Uterus (tissue), 4 donors: ENCODE measurements around the gene ATP5F1D. TPM values are rescaled to one million over a fixed set of nuclear protein-coding genes. Genes with fewer than 3 reads are reported as not detected.

ENCODE experiments used
- DNase-seq, 2 donors: peaks; one replicate each; pipeline ENCODE4 v3.0.0-alpha.2; 2019 to 2020
- H3K27ac ChIP-seq, 2 donors: fragments of 200-600 bp; sonication (generic); 1 replicate in 1 of 2; 2 replicates in 1 of 2; pipeline ENCODE4 v1.5.1; 2016 to 2018
- H3K27me3 ChIP-seq, 2 donors: fragments of 200-600 bp; sonication (generic); one replicate each; pipeline ENCODE4 v1.5.1; 2018 to 2019; ENCODE audit warnings: control low read depth in 1 of 2
- H3K36me3 ChIP-seq, 2 donors: fragments of 200-600 bp; sonication (generic); one replicate each; pipeline ENCODE4 v1.5.1; 2019; ENCODE audit warnings: control low read depth in 1 of 2
- H3K4me1 ChIP-seq, 2 donors: fragments of 200-600 bp; sonication (generic); one replicate each; pipeline ENCODE4 v1.5.1; 2018 to 2019; ENCODE audit warnings: control low read depth in 1 of 2
- H3K4me3 ChIP-seq, 2 donors: fragments of 200-600 bp; sonication (generic); 1 replicate in 1 of 2; 2 replicates in 1 of 2; pipeline ENCODE4 v1.5.1; 2018 to 2019; ENCODE audit warnings: mild to moderate bottlenecking in 1 of 2
- H3K9me3 ChIP-seq, 2 donors: fragments of 200-600 bp; sonication (generic); one replicate each; pipeline ENCODE4 v1.5.1; 2019; ENCODE audit warnings: control low read depth in 1 of 2
- CTCF ChIP-seq, 4 experiments: fragments of 200-600 bp in 2 of 4; fragments of 450-650 bp in 2 of 4; sonication (generic) in 2 of 4; IDR thresholded peaks; one replicate each; pipeline ENCODE4 v1.5.1; 2016 to 2019; ENCODE audit warnings: antibody characterized with exemption in 4 of 4, mild to moderate bottlenecking in 2 of 4, moderate library complexity in 1 of 4
- POLR2A ChIP-seq, 2 donors: fragments of 450-650 bp; IDR thresholded peaks; one replicate each; pipeline ENCODE4 v1.6.1; 2016; ENCODE audit warnings: antibody characterized with exemption in 2 of 2, mild to moderate bottlenecking in 1 of 2, moderate library complexity in 1 of 2
- intact Hi-C: fragments of 100-400 bp; cut with DNase I; formaldehyde crosslinking; loops from one replicate; pipeline ENCODE4 v1.15.1; 2023; ENCODE audit warnings: low total_unique reads
- total RNA-seq, 4 donors: library from RNA; depleted of rRNA in 3 of 4; stranded (reverse); fragments of >200 nt in 3 of 4; gene quantifications; one replicate each; pipeline versions ENCODE4 v1.1.0 to v1.2.4, GENCODE V29; 2014 to 2023
- donor health status: DM: yes; HTN: yes; CAD: no.

ATP5F1D gene
- total RNA-seq, 4 donors from 2014 or later: 4.7 to 164 (median 68.9) TPM

GRCh38 chr19:1238369-1239303 lies 2.9 kb upstream of the ATP5F1D start:
- peaks cover 0 to 8% of the 10 kb centered on the region in 2 donors for H3K27me3 ChIP-seq
- no peaks in the 10 kb centered on the region for H3K9me3 ChIP-seq
- peak overlapping the region in 1 of 2 donors; percentile 26 for H3K4me3 ChIP-seq
- DNase-seq: peak in 1 of 2 donors; percentile 37
- H3K27ac ChIP-seq: peak overlapping the region; percentile 93 to 97
- TF ChIP-seq CTCF (IDR thresholded peaks at IDR 0.05) (no peak), POLR2A (IDR thresholded peaks at IDR 0.05) (no peak)
- no peaks in the 10 kb centered on the region for H3K36me3 ChIP-seq
- H3K4me1 ChIP-seq: peaks cover 0 to 21% of the 10 kb centered on the region in 2 donors
- intact Hi-C loops: no loop called here

GRCh38 chr19:1239420-1239795 lies 2.1 kb upstream of the ATP5F1D start:
- intact Hi-C loops: no loop called here
- Histone ChIP-seq H3K27ac (peak overlapping the region; percentile 93 to 97), H3K4me3 (no peak overlapping the region), H3K27me3 (peaks cover 0 to 8% of the 10 kb centered on the region in 2 donors), H3K4me1 (peaks cover 0 to 26% of the 10 kb centered on the region in 2 donors), H3K9me3 (no peaks in the 10 kb centered on the region), H3K36me3 (no peaks in the 10 kb centered on the region)
- DNase-seq: no peak
- TF ChIP-seq POLR2A (IDR thresholded peaks at IDR 0.05) (no peak), CTCF (IDR thresholded peaks at IDR 0.05) (no peak)

- H3K27ac ChIP-seq: peak overlapping the region; percentile 93 to 97
- intact Hi-C loops: no loop called here
- TF ChIP-seq POLR2A (IDR thresholded peaks at IDR 0.05): peak; percentile 24 to 69
- TF ChIP-seq CTCF (IDR thresholded peaks at IDR 0.05): peak; percentile 71 to 99 (median 96)
- H3K27me3 ChIP-seq: peaks cover 0 to 8% of the 10 kb centered on the region in 2 donors
- DNase-seq: peak; percentile 86 to 93
- peak overlapping the region in 1 of 2 donors; percentile 17 for H3K4me3 ChIP-seq
- H3K36me3 ChIP-seq: no peaks in the 10 kb centered on the region
- H3K4me1 ChIP-seq: peaks cover 0 to 32% of the 10 kb centered on the region in 2 donors
- no peaks in the 10 kb centered on the region for H3K9me3 ChIP-seq
These were observed 1.5 kb upstream of the ATP5F1D start for GRCh38 chr19:1239796-1240737.

- Histone ChIP-seq H3K9me3 (no peaks in the 10 kb centered on the region), H3K4me3 (no peak overlapping the region), H3K36me3 (no peaks in the 10 kb centered on the region), H3K27me3 (peaks cover 0 to 8% of the 10 kb centered on the region in 2 donors), H3K4me1 (peaks cover 0 to 33% of the 10 kb centered on the region in 2 donors), H3K27ac (peak overlapping the region; percentile 93 to 97)
- TF ChIP-seq POLR2A (IDR thresholded peaks at IDR 0.05) (no peak), CTCF (IDR thresholded peaks at IDR 0.05) (no peak)
- intact Hi-C loops: no loop called here
- DNase-seq: peak in 1 of 2 donors; percentile 55
These were observed 626 bp upstream of the ATP5F1D start for GRCh38 chr19:1240925-1241324.
